22Rv1 (cell line): ENCODE measurements around the gene CA5A.

Experiments used
- CTCF ChIP-seq: fragments of 450-650 bp; IDR thresholded peaks from 2 replicates; pipeline ENCODE4 v1.5.1; 2017; ENCODE audit warnings: mild to moderate bottlenecking
- ZFX ChIP-seq: fragments of 450-650 bp; IDR thresholded peaks from 2 replicates; pipeline ENCODE4 v1.6.1; 2017; ENCODE audit warnings: antibody characterized with exemption, borderline replicate concordance

- no peak for TF ChIP-seq CTCF
- no peak for TF ChIP-seq ZFX
Observed at GRCh38 chr16:87844809-87845208, 91.5 kb downstream of the CA5A start.
